Esophagus muscularis mucosa (tissue), 4 donors: ENCODE measurements around the gene SHISA6.

ENCODE experiments used
- CTCF ChIP-seq, 3 experiments: fragments of 200-600 bp in 2 of 3; fragments of 450-650 bp in 1 of 3; sonication (generic) in 2 of 3; IDR thresholded peaks; one replicate each; pipeline ENCODE4 v1.5.1; 2017 to 2019; ENCODE audit warnings: antibody characterized with exemption in 3 of 3, mild to moderate bottlenecking in 2 of 3, moderate library complexity in 1 of 3
- EP300 ChIP-seq: sonication (generic); formaldehyde crosslinking; IDR thresholded peaks from one replicate; pipeline ENCODE4 v1.6.1; 2017; ENCODE audit warnings: antibody characterized with exemption
- POLR2A ChIP-seq: fragments of 450-650 bp; IDR thresholded peaks from one replicate; pipeline ENCODE4 v1.6.1; 2017; ENCODE audit warnings: antibody characterized with exemption, moderate library complexity, mild to moderate bottlenecking, low read depth

GRCh38 chr17:11383157-11383556 lies 142.1 kb downstream of the SHISA6 start:
- TF ChIP-seq POLR2A (no peak), EP300 (no peak), CTCF (IDR thresholded peaks at IDR 0.05) (no peak)
